Measurements from ENCODE around the gene PRTG.
"Not testable (repeated sequence)": the region's sequence is repeated elsewhere in the genome, so short reads cannot be mapped to it uniquely, and the experiment has no call there.

PRTG gene

DNA sequence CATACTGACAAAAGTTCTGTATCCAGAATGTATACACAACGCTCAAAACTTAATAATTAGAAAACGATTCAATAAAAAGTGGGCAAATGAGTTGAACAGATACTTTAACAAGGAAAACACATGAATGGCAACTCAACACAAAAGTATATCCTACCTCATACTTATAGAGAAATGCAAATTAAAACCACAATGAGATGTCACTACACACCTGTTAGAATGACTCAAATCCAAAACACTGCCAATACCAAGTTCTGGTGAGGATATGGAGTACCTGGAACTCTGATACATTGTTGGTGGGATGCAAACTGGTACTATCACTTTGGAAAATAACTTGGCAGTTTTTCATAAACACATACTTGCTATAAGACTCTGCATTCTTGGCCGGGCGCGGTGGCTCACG lies 42.1 kb downstream of the PRTG start:
- no peak for DNase-seq (ENCODE audit: low spot score)

DNA sequence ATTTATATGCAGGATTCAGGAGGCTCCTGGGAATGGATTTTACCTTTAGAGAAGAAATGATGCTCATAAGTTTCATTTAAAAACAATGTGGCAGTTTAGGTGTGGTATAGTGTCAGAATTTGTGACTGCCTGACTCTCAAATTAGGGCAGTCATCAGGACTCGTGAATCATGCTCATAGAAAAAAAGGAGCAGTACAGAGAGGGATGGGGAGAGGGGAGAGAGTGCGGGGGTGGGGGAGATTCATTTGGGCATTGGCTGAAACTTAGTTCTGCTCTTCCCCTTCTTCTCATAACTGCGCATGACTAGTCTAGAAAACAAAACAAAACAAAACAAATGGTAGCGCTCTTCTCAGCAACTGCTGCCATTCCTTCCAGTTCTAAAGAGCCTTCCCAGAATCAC lies 44.3 kb downstream of the PRTG start:
- DNase-seq (ENCODE audit: low spot score): no peak

DNA sequence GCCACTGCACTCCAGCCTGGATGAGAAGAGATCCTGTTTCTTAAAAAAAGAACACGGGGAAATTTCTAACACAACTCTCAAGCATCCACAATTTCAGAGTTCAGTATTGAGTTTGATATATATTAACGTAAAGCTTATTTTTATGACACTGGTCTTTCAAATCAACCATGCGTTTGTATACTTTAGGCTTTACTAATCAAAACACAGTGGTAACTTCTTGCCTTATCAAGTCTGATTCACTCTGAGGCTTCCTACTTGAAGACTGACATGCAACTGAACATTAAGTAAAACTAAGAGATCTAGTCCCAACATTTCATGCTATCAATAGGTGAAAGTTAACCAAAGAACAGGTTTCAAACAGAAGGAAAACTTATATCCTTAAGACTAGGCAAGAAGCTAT lies 46.7 kb downstream of the PRTG start:
- DNase-seq (ENCODE audit: low spot score): no peak

DNA sequence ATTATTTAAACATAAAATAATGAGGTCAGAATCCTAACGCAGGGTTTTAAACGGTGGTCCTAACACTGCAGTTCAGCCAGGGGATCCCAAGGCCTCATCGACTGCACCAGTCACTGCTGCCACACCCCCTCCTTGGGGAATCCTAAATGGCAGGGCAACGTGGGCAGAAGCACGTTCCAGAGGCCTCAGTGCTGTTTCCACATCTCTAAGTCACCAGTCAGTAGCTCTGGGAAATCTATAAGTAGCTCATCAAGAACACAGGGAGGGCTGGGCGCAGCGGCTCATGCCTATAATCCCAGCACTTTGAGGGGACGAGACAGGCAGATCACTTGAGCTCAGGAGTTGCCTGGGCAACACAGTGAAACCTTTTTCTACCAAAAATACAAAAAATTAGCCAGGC lies 47.5 kb downstream of the PRTG start:
- DNase-seq (ENCODE audit: low spot score): no peak

DNA sequence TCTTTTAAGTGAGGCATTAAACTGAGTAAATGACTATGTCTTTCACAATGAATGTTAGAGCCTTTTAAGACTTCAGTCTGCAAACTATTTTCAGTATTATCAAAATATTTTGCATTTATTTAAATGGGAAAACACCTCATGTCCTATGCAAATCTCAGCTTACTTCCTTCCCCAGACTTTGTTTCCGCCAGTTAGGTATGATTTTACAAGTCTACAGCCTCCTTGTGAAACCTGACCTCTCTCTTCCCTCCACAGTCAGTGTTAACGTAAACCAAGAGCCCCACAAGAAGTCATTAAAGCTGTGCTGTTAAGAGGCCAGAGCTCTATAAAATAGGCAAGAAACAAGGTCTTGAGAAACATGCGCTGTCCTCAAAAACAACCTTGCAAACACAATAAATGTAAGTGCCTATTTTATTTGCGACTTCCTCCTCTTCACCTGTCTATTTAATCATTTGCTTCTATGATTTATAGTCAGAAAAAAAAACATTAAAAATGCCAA lies 48.3 kb downstream of the PRTG start:
- no peak for DNase-seq (ENCODE audit: low spot score)

DNA sequence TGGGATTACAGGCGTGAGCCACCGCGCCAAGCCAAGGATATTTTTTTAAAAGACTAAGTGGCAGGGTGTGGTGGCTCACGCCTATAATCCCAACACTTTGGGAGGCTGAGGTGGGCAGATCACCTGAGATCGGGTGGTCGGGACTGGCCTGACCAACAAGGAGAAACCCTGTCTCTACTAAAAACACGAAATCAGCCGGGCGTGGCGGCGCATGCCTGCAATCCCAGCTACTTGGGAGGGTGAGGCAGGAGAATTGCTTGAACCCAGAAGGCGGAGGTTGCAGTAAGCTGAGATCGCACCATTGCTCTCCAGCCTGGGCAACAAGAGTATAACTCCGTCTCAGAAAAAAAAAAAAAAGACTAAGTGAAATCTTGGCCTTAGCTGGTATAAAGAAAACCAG lies 49.8 kb downstream of the PRTG start:
- DNase-seq (ENCODE audit: low spot score): not testable (repeated sequence)

DNA sequence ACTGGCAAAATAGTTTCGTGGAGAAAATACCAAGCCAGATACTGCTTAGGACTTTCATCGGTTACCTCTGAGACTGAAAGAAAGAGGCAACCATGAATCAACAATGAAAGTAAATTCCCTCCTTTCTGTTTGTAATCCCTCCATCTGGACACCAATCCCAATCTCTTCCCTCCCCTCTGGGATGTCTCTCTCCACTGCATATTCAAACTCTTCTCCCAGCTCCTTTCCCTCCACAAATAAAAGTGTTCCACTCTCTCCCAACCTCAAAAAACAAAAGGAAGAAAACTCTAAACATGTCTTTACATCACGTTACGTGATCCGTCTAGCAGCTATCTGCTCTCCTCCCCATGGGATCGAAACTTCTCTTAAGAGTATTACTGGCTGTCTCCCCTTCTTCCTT lies 55.2 kb downstream of the PRTG start:
- DNase-seq (ENCODE audit: low spot score): no peak

DNA sequence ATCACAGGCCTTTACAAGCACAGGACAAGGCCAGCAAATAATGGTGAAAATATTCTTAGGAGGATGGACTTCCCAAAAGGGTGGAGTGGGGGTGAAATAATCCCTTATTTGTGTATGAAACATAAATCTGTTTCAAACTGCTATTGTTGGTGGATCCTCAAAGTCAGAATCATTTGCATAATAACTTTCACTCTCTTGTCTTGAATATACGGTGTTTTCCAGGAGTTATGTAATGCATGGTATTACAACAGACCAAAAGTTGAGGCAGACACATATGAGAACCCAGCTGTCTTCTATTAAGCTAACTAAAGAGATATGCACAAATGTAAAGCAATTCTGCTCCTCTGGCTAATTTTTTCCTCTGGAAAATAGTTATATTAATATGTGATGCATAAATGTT lies 57.7 kb downstream of the PRTG start:
- DNase-seq (ENCODE audit: low spot score): no peak

DNA sequence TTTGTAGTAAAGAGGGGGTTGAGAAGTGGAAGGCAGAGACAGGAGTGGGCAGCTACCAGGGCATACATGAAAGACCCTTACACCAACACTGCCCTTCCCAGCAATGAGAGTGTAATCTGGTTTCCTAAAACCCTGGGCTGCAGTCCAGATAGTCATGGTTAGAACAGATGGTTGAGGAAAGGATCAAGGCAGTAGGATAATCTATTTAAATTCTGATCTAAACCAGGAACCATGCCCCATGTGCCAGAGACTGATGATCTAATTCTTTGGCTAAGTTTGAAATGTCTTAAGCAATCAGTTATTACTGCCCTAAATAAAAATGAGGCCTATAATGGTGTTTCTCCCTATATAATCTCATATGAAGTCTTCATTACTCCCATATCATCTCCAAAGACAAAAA lies 59.6 kb downstream of the PRTG start:
- no peak for DNase-seq (ENCODE audit: low spot score)

DNA sequence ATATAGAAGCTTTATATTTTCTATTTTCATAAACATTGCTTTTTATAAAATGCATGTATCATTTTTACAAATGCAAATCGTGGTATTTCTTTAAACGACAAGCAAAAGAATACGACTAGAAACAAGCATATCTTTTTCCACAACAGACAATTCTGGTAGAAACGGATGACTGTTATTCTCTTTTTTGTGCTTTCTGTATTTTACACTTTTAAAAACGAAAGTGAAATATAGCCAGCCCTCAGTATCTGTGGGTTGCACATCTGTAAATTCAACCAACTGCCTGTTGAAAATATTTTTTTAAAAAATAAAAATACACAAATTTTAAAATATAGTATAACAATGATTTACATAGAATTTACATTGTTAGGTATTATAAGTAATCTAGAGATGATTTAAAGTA lies 61.3 kb downstream of the PRTG start:
- no peak for DNase-seq (ENCODE audit: low spot score)

DNA sequence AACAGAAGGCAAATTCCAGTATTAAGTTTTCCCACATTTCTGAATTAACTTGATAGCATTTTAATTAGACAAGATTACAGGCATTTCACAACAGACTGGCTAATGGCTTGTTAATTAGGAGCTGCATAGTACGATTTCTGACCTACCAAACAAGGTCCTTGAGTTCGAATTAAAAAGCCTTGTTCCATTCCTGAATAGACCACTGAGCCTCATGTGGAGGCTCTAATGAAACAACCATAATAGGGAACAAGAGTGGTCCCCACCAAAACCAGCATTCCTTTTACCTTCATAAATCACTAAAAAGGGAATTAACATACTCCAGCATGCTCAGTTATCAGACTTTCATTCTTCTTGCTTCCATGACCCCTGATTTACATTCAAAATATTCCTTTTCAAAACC lies 66.4 kb downstream of the PRTG start:
- DNase-seq (ENCODE audit: low spot score): no peak

DNA sequence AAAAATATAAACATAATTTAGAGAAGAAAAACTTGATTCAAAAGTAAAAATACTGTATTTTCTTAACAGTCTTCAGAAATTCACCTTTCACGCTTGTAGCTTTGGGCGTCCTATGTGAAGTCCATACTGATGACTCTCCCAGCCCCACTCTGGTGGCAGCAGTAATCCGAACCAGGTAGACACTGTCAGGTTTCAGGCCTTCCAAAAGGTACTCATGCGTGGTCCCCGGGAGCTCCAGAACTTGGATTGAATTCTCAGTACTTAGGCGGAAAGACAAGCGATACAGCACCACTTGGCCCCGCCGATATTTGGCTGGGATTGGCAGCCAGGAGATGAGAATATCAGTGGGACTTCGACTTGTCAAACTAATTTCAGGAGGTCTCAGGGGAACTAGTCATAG lies 69.7 kb downstream of the PRTG start:
- no peak for DNase-seq (ENCODE audit: low spot score)

DNA sequence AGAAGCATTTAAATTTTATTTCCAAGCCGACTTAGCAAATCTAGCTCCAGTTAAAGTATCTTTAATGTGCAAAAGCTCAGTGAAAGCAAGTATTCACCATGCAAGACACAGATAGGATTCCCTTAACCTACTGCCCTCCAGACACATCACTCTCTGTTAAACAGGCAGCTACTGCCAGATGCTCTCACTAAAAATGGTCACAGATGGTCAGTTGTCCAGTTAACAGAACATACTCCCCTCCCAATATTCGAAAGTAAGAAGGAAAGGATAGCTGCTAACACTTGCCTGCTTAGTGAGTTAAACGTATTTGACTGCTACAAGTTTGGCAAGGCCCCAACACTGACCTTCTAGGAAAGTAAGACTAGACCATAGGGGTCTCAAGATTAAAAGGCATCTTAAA lies 73.7 kb downstream of the PRTG start:
- no peak for DNase-seq (ENCODE audit: low spot score)

DNA sequence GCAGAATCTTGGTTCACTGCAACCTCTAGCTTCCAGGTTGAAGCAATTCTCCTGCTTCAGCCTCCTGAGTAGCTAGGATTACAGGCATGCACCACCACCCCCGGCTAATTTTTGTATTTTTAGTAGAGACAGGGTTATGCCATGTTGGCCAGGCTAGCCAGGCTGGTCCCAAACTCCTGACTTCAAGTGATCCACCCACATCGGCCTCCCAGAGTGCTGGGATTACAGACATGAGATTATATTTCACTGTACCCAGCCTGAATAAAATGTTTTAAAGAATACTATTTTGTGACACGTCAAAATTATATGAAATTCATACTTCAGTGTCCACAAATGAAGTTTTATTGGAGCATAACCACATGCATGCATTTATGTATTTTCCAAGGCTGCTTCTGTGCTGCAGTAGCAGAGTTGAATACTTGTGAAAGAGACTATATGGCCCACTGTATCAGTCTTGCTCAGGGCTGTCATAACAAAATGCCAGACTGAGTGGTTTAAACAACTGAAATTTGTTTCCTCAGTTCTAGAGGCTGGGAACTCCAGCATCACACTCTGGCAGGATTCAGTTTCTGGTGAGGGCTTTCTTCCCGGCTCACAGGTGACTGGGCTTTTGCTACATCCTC lies 77.2 kb downstream of the PRTG start:
- no peak for DNase-seq (ENCODE audit: low spot score)

DNA sequence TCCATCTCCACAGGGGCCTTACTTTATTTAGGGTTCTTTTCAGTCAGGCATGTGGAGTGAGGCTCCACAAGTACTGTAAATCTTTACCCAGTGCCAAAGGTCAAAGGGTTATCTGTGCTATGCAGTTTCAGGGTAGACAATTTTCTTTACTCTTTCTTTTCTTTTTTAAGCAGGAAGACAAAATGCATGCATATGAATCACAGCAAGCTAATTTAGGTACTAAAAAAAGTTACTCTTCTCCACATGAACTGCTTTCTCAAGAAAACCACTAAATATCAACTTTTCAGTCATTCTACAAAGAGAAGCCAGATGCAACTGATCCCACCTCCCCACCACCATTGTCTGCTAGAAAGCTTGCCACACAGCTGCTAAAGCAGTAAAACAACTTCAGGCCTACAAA lies 81.5 kb downstream of the PRTG start:
- peak; percentile 3 for DNase-seq (ENCODE audit: low spot score)

DNA sequence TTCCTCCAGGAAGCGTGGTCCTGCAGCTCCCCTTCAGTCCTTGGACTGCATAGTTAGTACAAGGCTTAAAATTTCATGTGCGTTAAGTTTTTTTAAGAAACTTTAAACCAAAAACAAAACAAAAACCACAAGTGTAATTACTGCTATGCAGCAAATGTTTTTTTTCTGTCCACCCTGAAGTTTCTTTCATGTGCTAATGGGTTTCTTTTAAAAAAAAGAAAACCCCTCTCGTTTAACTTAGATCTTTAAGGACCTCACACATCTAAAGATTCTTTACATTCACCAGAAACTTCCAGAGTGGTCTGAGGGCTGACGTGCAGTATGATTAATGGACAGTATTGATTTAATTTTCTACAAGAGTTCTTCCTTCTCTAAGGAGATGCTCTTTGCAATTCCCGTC lies 82.8 kb downstream of the PRTG start:
- no peak for DNase-seq (ENCODE audit: low spot score)

DNA sequence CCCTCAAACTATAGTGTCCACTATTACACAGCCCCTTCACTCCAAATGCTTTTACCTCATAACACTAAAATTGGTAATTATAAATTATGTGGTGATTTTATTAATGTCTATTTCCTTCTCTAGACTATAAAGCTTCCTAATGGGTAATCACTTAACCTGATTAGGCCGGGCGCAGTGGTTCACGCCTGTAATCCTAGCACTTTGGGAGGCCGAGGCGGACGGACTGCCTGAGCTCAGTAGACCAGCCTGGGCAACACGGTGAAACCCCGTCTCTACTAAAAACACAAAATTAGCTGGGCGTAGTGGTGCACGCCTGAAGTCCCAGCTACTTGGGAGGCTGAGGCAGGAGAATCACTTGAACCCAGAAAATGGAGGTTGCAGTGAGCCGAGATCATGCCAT lies 83.5 kb downstream of the PRTG start:
- no peak for DNase-seq (ENCODE audit: low spot score)

DNA sequence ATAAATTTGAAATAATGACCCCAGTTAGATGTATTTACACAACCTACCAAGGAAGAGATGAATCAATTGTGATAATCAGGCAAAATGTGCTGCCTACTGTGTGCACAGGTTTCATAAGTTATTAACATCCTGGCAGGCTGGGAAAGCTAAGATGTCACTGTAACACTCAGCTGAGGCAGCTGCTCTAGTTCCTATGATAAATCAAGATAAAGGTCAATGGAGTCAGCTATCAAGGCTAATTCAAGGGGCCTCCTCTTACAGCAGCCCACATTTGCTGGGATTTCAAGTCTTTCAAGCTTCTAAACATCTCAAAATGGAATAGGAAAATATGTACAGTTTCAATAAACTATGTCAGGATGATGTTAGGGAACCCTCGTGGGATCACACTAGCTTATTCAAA lies 84.1 kb downstream of the PRTG start:
- DNase-seq (ENCODE audit: low spot score): no peak

DNA sequence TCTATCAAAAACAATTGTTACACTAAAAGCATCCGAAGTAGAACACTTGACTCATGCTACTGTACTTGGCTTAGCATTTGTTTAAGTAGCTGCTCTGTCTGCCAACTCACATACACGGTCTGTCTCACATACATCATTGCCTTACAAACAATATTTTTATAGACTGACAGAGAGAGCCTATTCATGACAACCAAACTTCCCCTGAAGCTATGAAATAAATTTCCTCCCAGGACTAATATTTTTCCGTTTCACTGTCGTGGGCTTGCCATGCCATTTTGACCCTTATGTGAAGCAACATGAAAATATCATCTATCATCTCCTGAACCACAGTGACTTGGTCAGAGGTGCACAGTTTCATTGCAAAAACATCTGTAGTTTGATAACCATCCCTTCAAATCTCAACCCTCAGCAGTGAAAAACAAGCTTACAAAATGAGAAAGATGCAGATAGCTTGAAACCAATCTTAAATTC lies 88.4 kb downstream of the PRTG start:
- peak; percentile 28 for DNase-seq (ENCODE audit: low spot score)

DNA sequence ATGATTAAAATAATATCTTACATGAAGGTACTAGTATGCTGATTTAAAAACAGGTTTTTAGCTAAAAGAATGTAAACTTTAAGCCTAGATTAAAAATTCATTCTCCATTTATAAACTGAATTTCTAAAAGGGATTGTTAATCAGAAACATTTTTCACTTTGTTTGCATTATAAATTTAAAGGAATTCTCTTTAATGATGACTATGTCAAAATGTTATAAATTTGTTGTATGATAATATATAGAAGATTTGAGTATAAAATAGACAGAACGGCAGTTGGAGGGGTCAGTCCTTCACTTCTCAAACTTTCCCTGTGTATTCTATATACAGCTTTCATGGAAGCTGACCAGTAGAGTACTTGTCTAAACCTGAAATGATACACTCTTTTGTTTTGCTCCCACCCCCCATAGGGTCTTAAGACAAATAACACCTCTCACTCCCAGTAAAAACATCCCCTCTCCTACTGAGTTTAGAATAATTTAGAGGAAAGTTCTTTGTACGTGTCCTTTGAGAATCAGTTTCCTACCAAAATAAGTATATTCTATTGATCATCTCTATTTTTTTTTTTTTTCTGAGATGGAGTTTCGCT lies 90.0 kb downstream of the PRTG start:
- no peak for DNase-seq (ENCODE audit: low spot score)

DNA sequence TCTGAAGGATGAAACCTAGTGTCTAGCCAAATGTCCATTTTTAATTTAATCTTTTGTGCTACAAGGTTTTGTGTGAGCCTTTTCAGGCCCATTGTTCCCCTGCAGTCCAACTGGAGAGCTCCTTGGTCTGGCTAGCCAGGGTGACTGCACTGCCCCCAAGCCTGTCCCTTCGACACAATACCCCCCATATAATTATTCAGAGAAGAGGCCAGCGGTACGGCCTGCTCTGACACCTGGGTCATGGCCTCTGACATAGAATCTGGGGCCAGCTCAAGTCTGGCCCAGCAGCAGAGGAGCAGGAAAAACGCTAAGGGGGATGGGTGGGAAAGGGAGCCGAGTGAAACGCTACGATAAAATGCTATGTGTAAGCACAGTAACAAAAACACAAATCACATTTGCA lies 90.6 kb downstream of the PRTG start:
- DNase-seq (ENCODE audit: low spot score): no peak

DNA sequence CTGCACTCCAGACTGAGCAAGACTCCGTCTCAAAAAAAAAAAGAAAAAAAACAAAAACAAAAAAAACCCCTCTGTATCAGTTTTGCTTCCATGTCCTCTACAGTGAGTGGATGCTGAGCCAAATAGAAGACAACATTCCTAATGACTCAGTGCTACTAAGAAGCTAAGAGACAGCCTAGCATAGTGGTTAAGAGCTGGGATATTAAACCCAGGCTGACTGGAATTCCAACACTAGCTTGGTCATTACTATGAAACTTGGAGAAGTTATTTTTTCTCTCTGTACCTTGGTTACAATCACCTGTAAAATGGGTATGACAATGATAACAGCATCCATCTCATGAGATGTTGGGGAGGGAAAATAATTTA lies 93.9 kb downstream of the PRTG start:
- DNase-seq (ENCODE audit: low spot score): no peak

DNA sequence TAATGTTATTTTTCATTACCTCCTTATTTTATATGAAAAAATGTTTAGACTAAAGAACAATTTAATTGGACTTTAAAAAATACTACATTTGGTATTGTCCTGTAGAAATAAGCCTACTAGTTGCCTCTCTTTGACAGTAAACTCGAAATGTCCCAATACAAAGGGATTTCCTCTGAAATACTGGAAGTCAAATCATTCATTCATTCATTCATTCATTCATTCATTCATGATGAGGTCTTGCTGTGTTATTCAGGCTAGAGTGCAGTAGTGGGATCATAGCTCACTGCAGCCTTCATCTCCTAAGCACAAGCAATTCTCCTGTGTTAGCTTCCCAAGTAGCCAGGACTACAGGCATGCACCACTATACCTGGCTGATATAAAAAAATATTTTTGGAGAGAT lies 104.2 kb downstream of the PRTG start:
- no peak for DNase-seq (ENCODE audit: low spot score)

DNA sequence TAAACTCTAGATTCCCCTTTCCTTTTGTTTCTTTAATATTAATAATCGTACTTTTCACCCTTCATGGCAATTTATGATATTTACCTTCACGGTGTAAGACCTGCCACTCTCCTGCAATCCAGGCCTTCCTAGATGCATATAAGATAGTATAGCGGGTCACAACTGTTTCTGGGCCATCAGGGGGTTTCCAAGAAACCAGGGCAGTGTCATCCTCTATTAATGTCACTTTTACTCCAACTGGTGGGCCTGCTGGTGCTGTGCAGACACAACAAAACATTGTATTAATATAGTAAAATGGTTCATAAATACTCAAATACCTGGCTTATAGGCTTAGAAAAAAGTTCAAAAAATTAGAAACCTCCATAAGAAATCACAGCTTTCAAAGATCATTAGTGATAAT lies 105.9 kb downstream of the PRTG start:
- DNase-seq (ENCODE audit: low spot score): no peak
